Activated T-helper 17 cell treated with anti-CD3 and anti-CD28 coated beads, Interleukin-2, amount 50 U/mL, for 72 hours (primary cell): ENCODE measurements around the gene F3. TPM values are rescaled to one million over a fixed set of nuclear protein-coding genes. Genes with fewer than 3 reads are reported as not detected.

Source experiments
- ATAC-seq: fragments of 150-1000 bp; cut with Tn5 transposase; replicated peaks from 2 replicates; pipeline ENCODE4 v1.10.0; 2021; ENCODE audit warnings: mild to moderate bottlenecking, moderate library complexity
- H3K27ac Mint-ChIP-seq: one replicate; pipeline ENCODE4 v1.8.0; 2022; ENCODE audit warnings: mixed read lengths
- H3K27me3 Mint-ChIP-seq: one replicate; pipeline ENCODE4 v1.8.0; 2022; ENCODE audit warnings: mixed read lengths
- H3K36me3 Mint-ChIP-seq: one replicate; pipeline ENCODE4 v1.8.0; 2022; ENCODE audit warnings: low read depth, mild to moderate bottlenecking, mixed read lengths
- H3K4me1 Mint-ChIP-seq: one replicate; pipeline ENCODE4 v1.8.0; 2022; ENCODE audit warnings: mixed read lengths
- H3K4me3 Mint-ChIP-seq: one replicate; pipeline ENCODE4 v1.8.0; 2022; ENCODE audit warnings: mild to moderate bottlenecking, mixed read lengths
- H3K9me3 Mint-ChIP-seq: one replicate; pipeline ENCODE4 v1.8.0; 2022; ENCODE audit warnings: mixed read lengths
- total RNA-seq, 2 donors: library from RNA; stranded (reverse); gene quantifications; one replicate each; pipeline ENCODE4 v1.2.3, GENCODE V29; 2022

F3 gene
- total RNA-seq, 2 donors from 2014 or later = not detected

GRCh38 chr1:94527447-94528031, 14.0 kb downstream of the F3 start:
- Mint-ChIP-seq H3K4me1 (no peaks in the 10 kb centered on the region), H3K36me3 (no peaks in the 10 kb centered on the region), H3K4me3 (no peak overlapping the region), H3K9me3 (no peaks in the 10 kb centered on the region), H3K27me3 (no peaks in the 10 kb centered on the region), H3K27ac (no peak overlapping the region)
- ATAC-seq = no peak

- Mint-ChIP-seq H3K27me3 (no peaks in the 10 kb centered on the region), H3K4me3 (no peak overlapping the region), H3K36me3 (no peaks in the 10 kb centered on the region), H3K9me3 (no peaks in the 10 kb centered on the region), H3K4me1 (no peaks in the 10 kb centered on the region), H3K27ac (no peak overlapping the region)
- no peak for ATAC-seq
These were observed 15.2 kb downstream of the F3 start for GRCh38 chr1:94526152-94526980.

- ATAC-seq = no peak
- Mint-ChIP-seq H3K36me3 (no peaks in the 10 kb centered on the region), H3K4me3 (no peak overlapping the region), H3K27ac (no peak overlapping the region), H3K27me3 (no peaks in the 10 kb centered on the region), H3K9me3 (no peaks in the 10 kb centered on the region), H3K4me1 (no peaks in the 10 kb centered on the region)
These were observed 17.0 kb downstream of the F3 start for GRCh38 chr1:94524531-94524930.

GRCh38 chr1:94522304-94522703, 19.3 kb downstream of the F3 start:
- H3K4me3 Mint-ChIP-seq = no peak overlapping the region
- H3K9me3 Mint-ChIP-seq = no peaks in the 10 kb centered on the region
- no peaks in the 10 kb centered on the region for H3K27me3 Mint-ChIP-seq
- H3K36me3 Mint-ChIP-seq = peaks cover 19% of the 10 kb centered on the region
- H3K27ac Mint-ChIP-seq = no peak overlapping the region
- ATAC-seq = no peak
- H3K4me1 Mint-ChIP-seq = no peaks in the 10 kb centered on the region

GRCh38 chr1:94519351-94519750, 22.2 kb downstream of the F3 start:
- no peak for ATAC-seq
- peaks cover 45% of the 10 kb centered on the region for H3K36me3 Mint-ChIP-seq

GRCh38 chr1:94515296-94515947, 26.1 kb downstream of the F3 start:
- Mint-ChIP-seq H3K9me3 (no peaks in the 10 kb centered on the region), H3K4me3 (no peak overlapping the region), H3K27me3 (no peaks in the 10 kb centered on the region), H3K4me1 (no peaks in the 10 kb centered on the region), H3K27ac (no peak overlapping the region), H3K36me3 (peaks cover 67% of the 10 kb centered on the region)
- ATAC-seq = no peak

More at GRCh38 chr1:94519351-94519750, 22.2 kb downstream of the F3 start:
- Mint-ChIP-seq H3K27ac (no peak overlapping the region), H3K4me3 (no peak overlapping the region), H3K27me3 (no peaks in the 10 kb centered on the region), H3K9me3 (no peaks in the 10 kb centered on the region), H3K4me1 (no peaks in the 10 kb centered on the region)

GRCh38 chr1:94514095-94514727, 27.3 kb downstream of the F3 start:
- Mint-ChIP-seq H3K4me3 (no peak overlapping the region), H3K36me3 (peaks cover 72% of the 10 kb centered on the region), H3K9me3 (no peaks in the 10 kb centered on the region), H3K27me3 (no peaks in the 10 kb centered on the region), H3K4me1 (no peaks in the 10 kb centered on the region), H3K27ac (no peak overlapping the region)
- ATAC-seq = no peak

GRCh38 chr1:94512816-94513215, 28.7 kb downstream of the F3 start:
- H3K27me3 Mint-ChIP-seq = no peaks in the 10 kb centered on the region
- no peaks in the 10 kb centered on the region for H3K9me3 Mint-ChIP-seq
- no peak overlapping the region for H3K27ac Mint-ChIP-seq
- H3K4me1 Mint-ChIP-seq = no peaks in the 10 kb centered on the region
- peaks cover 70% of the 10 kb centered on the region for H3K36me3 Mint-ChIP-seq
- H3K4me3 Mint-ChIP-seq = no peak overlapping the region
- no peak for ATAC-seq

- Mint-ChIP-seq H3K4me1 (no peaks in the 10 kb centered on the region), H3K9me3 (no peaks in the 10 kb centered on the region), H3K27me3 (no peaks in the 10 kb centered on the region), H3K27ac (no peak overlapping the region), H3K36me3 (peaks cover 79% of the 10 kb centered on the region), H3K4me3 (no peak overlapping the region)
- no peak for ATAC-seq
These were observed 37.0 kb downstream of the F3 start for GRCh38 chr1:94504601-94505000.

- H3K9me3 Mint-ChIP-seq = no peaks in the 10 kb centered on the region
These were observed 38.4 kb downstream of the F3 start for GRCh38 chr1:94503153-94503552.

GRCh38 chr1:94501935-94502334, 39.6 kb downstream of the F3 start:
- no peaks in the 10 kb centered on the region for H3K4me1 Mint-ChIP-seq
- no peak for ATAC-seq
- peaks cover 86% of the 10 kb centered on the region for H3K36me3 Mint-ChIP-seq
- H3K27ac Mint-ChIP-seq = no peak overlapping the region
- no peak overlapping the region for H3K4me3 Mint-ChIP-seq
- no peaks in the 10 kb centered on the region for H3K9me3 Mint-ChIP-seq
- no peaks in the 10 kb centered on the region for H3K27me3 Mint-ChIP-seq

More at GRCh38 chr1:94503153-94503552, 38.4 kb downstream of the F3 start:
- peaks cover 80% of the 10 kb centered on the region for H3K36me3 Mint-ChIP-seq
- no peak for ATAC-seq
- no peaks in the 10 kb centered on the region for H3K27me3 Mint-ChIP-seq
- H3K4me1 Mint-ChIP-seq = no peaks in the 10 kb centered on the region
- H3K4me3 Mint-ChIP-seq = no peak overlapping the region
- no peak overlapping the region for H3K27ac Mint-ChIP-seq

GRCh38 chr1:94501426-94501825, 40.1 kb downstream of the F3 start:
- H3K36me3 Mint-ChIP-seq = peaks cover 84% of the 10 kb centered on the region
- no peaks in the 10 kb centered on the region for H3K27me3 Mint-ChIP-seq
- no peak for ATAC-seq
- no peak overlapping the region for H3K27ac Mint-ChIP-seq
- H3K4me1 Mint-ChIP-seq = no peaks in the 10 kb centered on the region
- H3K9me3 Mint-ChIP-seq = no peaks in the 10 kb centered on the region
- H3K4me3 Mint-ChIP-seq = no peak overlapping the region

- Mint-ChIP-seq H3K4me3 (no peak overlapping the region), H3K27me3 (no peaks in the 10 kb centered on the region), H3K4me1 (no peaks in the 10 kb centered on the region), H3K27ac (no peak overlapping the region), H3K36me3 (peaks cover 61% of the 10 kb centered on the region), H3K9me3 (no peaks in the 10 kb centered on the region)
- ATAC-seq = no peak
These were observed 45.3 kb downstream of the F3 start for GRCh38 chr1:94496076-94496755.

GRCh38 chr1:94490556-94490955, 51.0 kb downstream of the F3 start:
- no peak for ATAC-seq
- Mint-ChIP-seq H3K27ac (no peak overlapping the region), H3K36me3 (peaks cover 66% of the 10 kb centered on the region), H3K9me3 (no peaks in the 10 kb centered on the region), H3K27me3 (no peaks in the 10 kb centered on the region), H3K4me3 (no peak overlapping the region), H3K4me1 (no peaks in the 10 kb centered on the region)
